GM19099 (cell line): ENCODE data around the gene IGSF21.

Experiments
- POLR2A ChIP-seq: IDR thresholded peaks from 3 replicates; pipeline ENCODE4 v1.6.1; 2011; ENCODE audit warnings: low read depth; ENCODE audit not compliant: insufficient read length; ENCODE audit errors: extremely low read depth

Gene IGSF21

GRCh38 chr1:18166341-18166740 is 58.7 kb downstream of the IGSF21 start:
- TF ChIP-seq POLR2A, result no peak

GRCh38 chr1:18166929-18167328 is 59.3 kb downstream of the IGSF21 start:
- no peak for TF ChIP-seq POLR2A

- TF ChIP-seq POLR2A, result no peak
Measured at GRCh38 chr1:18170444-18170843, 62.8 kb downstream of the IGSF21 start.

GRCh38 chr1:18174037-18174436 is 66.4 kb downstream of the IGSF21 start:
- no peak for TF ChIP-seq POLR2A

- no peak for TF ChIP-seq POLR2A
Measured at GRCh38 chr1:18175051-18175450, 67.5 kb downstream of the IGSF21 start.

- no peak for TF ChIP-seq POLR2A
Measured at GRCh38 chr1:18175530-18176377, 68.2 kb downstream of the IGSF21 start.

- no peak for TF ChIP-seq POLR2A
Measured at GRCh38 chr1:18176619-18177018, 69.0 kb downstream of the IGSF21 start.

GRCh38 chr1:18178111-18178510 is 70.5 kb downstream of the IGSF21 start:
- TF ChIP-seq POLR2A, result no peak

- no peak for TF ChIP-seq POLR2A
Measured at GRCh38 chr1:18179009-18179408, 71.4 kb downstream of the IGSF21 start.

- no peak for TF ChIP-seq POLR2A
Measured at GRCh38 chr1:18182398-18183160, 75.0 kb downstream of the IGSF21 start.

GRCh38 chr1:18183533-18183932 is 75.9 kb downstream of the IGSF21 start:
- no peak for TF ChIP-seq POLR2A

GRCh38 chr1:18187054-18187453 is 79.5 kb downstream of the IGSF21 start:
- no peak for TF ChIP-seq POLR2A

- no peak for TF ChIP-seq POLR2A
Measured at GRCh38 chr1:18188820-18189517, 81.4 kb downstream of the IGSF21 start.

- no peak for TF ChIP-seq POLR2A
Measured at GRCh38 chr1:18190598-18190997, 83.0 kb downstream of the IGSF21 start.

GRCh38 chr1:18191037-18191436 is 83.4 kb downstream of the IGSF21 start:
- TF ChIP-seq POLR2A, result no peak
